Measurements from ENCODE around the gene OBSL1.

DNA sequence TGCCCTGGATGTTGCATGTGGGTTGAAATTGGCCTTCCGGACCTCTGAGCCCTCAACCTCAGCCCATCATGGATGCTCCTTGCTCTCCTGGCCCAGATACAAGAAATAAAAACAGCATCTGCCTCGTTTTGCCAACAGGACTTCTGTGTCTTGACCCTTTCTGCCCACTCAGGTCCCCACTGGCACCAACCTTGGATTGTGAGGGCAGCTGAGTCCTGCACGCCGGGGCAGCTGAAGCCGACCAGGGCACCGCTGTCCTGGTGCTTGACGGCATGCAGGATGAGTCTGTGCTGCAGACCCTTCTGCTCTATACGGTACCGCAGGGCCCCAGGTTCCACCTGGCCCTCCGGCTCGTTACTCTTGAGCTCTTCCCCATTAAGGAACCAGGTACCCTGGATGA is 4.7 kb downstream of the OBSL1 start:
- TF ChIP-seq, protein P1, sequence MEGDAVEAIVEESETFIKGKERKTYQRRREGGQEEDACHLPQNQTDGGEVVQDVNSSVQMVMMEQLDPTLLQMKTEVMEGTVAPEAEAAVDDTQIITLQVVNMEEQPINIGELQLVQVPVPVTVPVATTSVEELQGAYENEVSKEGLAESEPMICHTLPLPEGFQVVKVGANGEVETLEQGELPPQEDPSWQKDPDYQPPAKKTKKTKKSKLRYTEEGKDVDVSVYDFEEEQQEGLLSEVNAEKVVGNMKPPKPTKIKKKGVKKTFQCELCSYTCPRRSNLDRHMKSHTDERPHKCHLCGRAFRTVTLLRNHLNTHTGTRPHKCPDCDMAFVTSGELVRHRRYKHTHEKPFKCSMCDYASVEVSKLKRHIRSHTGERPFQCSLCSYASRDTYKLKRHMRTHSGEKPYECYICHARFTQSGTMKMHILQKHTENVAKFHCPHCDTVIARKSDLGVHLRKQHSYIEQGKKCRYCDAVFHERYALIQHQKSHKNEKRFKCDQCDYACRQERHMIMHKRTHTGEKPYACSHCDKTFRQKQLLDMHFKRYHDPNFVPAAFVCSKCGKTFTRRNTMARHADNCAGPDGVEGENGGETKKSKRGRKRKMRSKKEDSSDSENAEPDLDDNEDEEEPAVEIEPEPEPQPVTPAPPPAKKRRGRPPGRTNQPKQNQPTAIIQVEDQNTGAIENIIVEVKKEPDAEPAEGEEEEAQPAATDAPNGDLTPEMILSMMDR (IDR thresholded peaks at IDR 0.05): no peak
- TF ChIP-seq POLR2A (IDR thresholded peaks at IDR 0.05): no peak

Measured in testis (tissue), 2 donors.